ENCODE data around the gene EIF4B.

DNA sequence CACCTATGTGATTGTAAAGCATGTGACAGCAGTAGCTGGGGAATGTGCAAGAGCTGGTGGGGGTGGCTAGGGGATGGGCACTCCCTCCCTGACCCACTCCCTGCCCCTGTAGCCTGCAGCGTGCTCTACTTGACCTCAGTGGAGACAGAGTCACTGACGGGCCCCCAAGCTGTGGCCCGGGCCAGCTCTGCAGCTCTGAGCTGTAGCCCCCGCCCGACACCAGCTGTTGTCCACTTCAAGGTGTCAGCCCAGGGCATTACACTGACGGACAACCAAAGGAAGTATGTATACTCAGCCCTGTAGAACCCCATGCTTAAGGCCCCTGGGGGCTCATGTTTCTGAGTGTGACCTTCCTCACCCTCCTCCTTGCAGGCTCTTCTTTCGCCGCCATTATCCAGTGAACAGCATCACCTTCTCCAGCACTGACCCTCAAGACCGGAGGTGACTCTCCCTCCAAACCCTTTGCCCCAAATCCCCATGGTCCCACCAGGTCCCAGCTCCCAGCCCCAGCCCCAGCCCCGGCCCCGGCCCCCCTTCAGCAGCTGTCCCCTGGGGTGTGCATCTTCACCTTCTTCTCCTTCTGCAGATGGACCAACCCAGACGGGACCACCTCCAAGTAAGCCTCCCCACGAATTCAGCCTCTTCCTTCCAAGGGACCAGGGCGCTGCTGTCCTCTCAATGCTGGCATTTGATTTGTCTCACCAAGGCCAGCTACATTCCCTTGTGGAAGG, 56.9 kb downstream of the EIF4B start:
- TF ChIP-seq, protein P1, sequence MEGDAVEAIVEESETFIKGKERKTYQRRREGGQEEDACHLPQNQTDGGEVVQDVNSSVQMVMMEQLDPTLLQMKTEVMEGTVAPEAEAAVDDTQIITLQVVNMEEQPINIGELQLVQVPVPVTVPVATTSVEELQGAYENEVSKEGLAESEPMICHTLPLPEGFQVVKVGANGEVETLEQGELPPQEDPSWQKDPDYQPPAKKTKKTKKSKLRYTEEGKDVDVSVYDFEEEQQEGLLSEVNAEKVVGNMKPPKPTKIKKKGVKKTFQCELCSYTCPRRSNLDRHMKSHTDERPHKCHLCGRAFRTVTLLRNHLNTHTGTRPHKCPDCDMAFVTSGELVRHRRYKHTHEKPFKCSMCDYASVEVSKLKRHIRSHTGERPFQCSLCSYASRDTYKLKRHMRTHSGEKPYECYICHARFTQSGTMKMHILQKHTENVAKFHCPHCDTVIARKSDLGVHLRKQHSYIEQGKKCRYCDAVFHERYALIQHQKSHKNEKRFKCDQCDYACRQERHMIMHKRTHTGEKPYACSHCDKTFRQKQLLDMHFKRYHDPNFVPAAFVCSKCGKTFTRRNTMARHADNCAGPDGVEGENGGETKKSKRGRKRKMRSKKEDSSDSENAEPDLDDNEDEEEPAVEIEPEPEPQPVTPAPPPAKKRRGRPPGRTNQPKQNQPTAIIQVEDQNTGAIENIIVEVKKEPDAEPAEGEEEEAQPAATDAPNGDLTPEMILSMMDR (conservative IDR thresholded peaks at IDR 0.05), result no peak
- TF ChIP-seq EZH2 (IDR thresholded peaks at IDR 0.05; ENCODE audit: low read depth), result no peak
